Erythroblast (primary cell): ENCODE data around the gene PPP1R14C.

Experiments used
- GATA1 ChIP-seq: IDR thresholded peaks from 2 replicates; pipeline ENCODE4 v1.6.1; 2011; ENCODE audit warnings: low read depth, mild to moderate bottlenecking, control low read depth, low read length, moderate library complexity
- POLR2A ChIP-seq: IDR thresholded peaks from 2 replicates; pipeline ENCODE4 v1.6.1; 2011; ENCODE audit warnings: mild to moderate bottlenecking, low read length

- TF ChIP-seq POLR2A (no peak), GATA1 (no peak)
Measured at GRCh38 chr6:150261997-150262697, 119.3 kb downstream of the PPP1R14C start.
